HG03066 (cell line): ENCODE data around the gene PRRG2.

ENCODE experiments used
- ATAC-seq: cut with Tn5 transposase; IDR thresholded peaks from one replicate; pipeline ENCODE4 v1.9.1; 2021; ENCODE audit warnings: low read depth; ENCODE audit not compliant: unreplicated experiment

Gene PRRG2

GRCh38 chr19:49636233-49636932 lies 55.3 kb downstream of the PRRG2 start:
- no peak for ATAC-seq

GRCh38 chr19:49637821-49638738 lies 57.0 kb downstream of the PRRG2 start:
- ATAC-seq: no peak

GRCh38 chr19:49639401-49640112 lies 58.4 kb downstream of the PRRG2 start:
- no peak for ATAC-seq

GRCh38 chr19:49640113-49640898 lies 59.2 kb downstream of the PRRG2 start, which contains the start of gene RRAS:
Gene RRAS (minus strand): TSS chr19:49640143. CDS start chr19:49640098, 45 bp downstream.
- ATAC-seq: peak; percentile 64
